Measurements from ENCODE around the gene ATPAF1. TPM values are rescaled to one million over a fixed set of nuclear protein-coding genes. Genes with fewer than 3 reads are reported as not detected.

Gene ATPAF1
- total and polyA plus RNA-seq, 9 of the 15 experiments (the other 6 are each of a cell fraction or from before 2014, with no cell fraction given), result 6.3 to 56.2 (median 27.4) TPM

DNA sequence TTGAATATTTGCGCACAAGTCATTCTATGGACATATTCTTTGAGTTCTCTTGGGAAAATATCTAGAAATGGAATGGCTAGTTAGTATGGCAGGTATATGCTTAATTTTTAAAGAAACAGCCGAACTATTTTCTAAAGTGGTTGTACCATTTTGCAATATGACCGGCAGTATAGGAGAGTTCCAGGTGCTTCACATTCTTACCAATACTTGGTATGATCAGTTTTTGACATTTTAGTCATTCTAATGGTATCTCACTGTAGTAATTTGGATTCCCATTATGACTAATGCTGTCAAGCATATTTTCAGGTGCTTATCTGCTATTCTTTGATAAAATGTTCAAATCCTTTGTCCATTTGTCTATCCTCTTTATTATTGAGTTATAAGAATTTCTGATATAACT, 20.6 kb downstream of the ATPAF1 start (continued):
- TF ChIP-seq, protein P1, sequence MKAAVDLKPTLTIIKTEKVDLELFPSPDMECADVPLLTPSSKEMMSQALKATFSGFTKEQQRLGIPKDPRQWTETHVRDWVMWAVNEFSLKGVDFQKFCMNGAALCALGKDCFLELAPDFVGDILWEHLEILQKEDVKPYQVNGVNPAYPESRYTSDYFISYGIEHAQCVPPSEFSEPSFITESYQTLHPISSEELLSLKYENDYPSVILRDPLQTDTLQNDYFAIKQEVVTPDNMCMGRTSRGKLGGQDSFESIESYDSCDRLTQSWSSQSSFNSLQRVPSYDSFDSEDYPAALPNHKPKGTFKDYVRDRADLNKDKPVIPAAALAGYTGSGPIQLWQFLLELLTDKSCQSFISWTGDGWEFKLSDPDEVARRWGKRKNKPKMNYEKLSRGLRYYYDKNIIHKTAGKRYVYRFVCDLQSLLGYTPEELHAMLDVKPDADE (conservative IDR thresholded peaks at IDR 0.05; ENCODE audit: control insufficient read depth, low read depth, low read length), result no peak
- TF ChIP-seq NFE2 (IDR thresholded peaks at IDR 0.05; ENCODE audit: low read depth) (no peak), NCOA6 (IDR thresholded peaks at IDR 0.05) (no peak)

DNA sequence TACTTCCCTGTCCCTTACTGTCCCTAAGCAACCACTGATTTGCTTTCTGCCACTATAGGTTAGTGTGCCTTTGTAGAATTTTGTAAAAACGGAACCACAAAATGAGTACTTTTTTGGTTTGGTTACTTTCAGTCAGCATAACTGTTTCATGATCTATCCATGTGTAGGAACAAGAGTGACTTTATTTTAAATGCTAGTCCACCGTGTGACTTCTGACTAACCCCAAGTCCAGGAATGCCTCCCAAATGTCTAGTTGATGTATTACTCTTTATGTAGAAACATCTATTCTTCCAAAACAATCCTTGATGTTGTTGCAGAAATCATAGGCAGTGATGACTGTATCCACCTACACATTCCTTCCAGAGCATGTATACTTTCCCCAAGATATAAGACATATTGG, 21.3 kb downstream of the ATPAF1 start:
- Histone ChIP-seq H3K9ac (ENCODE audit: insufficient read depth in 1 of 2, low read depth in 2 of 2, low read length in 2 of 2) (no peak overlapping the region), H3K36me3 (ENCODE audit: control insufficient read depth, insufficient read depth, low read length) (peaks cover 5% of the 10 kb centered on the region), H3K9me3 (replicated peaks; ENCODE audit: control insufficient read depth, insufficient read depth, low read depth, low read length) (no peaks in the 10 kb centered on the region), H3K4me3 (no peak overlapping the region), H2AFZ (ENCODE audit: low read depth, low read length) (no peak overlapping the region), H3K4me1 (replicated peaks in 1 of 2; ENCODE audit: control insufficient read depth in 2 of 2, insufficient read depth in 2 of 2, low read length in 2 of 2) (peaks cover 0 to 5% of the 10 kb centered on the region in 2 experiments; a peak in 3 of 5 replicates), H3K27me3 (ENCODE audit: control insufficient read depth in 2 of 2, insufficient read depth in 2 of 2, low read length in 2 of 2) (no peaks in the 10 kb centered on the region), H3K27ac (ENCODE audit: extremely low read depth, low read depth, low read length) (no peak overlapping the region), H4K20me1 (replicated peaks; ENCODE audit: control insufficient read depth, insufficient read depth, low read length) (no peaks in the 10 kb centered on the region), H3K4me2 (ENCODE audit: insufficient read depth, low read length) (no peak overlapping the region), H3K79me2 (ENCODE audit: control insufficient read depth, insufficient read depth, low read length) (no peaks in the 10 kb centered on the region), H3K9me1 (ENCODE audit: control insufficient read depth, insufficient read depth, low read length) (no peaks in the 10 kb centered on the region)
- FAIRE-seq (no peak), ATAC-seq (no peak), DNase-seq (ENCODE audit: extremely low read depth in 1 of 4, low spot score in 3 of 4) (no peak)
- intact Hi-C loops (cut with micrococcal nuclease) (no loop called here), in situ Hi-C loops (cut with MboI) (no loop called here)
- ChIA-PET CTCF (ENCODE audit: low intra/inter-chr PET ratio) (no interaction called here), POLR2A (interaction anchor here (1.0 kb wide), 1 partner anchor 10 kb away, joined by 3 read pairs; no protein-coding TSS in a partner anchor)
- no TSS peak for BruUV-seq (replicated peaks)
- TF ChIP-seq L3MBTL2 (IDR thresholded peaks at IDR 0.05), result no peak
- no peak for TF ChIP-seq PRPF4 (IDR thresholded peaks at IDR 0.05; ENCODE audit: insufficient read depth, low read depth, low read length, poor library complexity, severe bottlenecking)
- TF ChIP-seq, protein P2, sequence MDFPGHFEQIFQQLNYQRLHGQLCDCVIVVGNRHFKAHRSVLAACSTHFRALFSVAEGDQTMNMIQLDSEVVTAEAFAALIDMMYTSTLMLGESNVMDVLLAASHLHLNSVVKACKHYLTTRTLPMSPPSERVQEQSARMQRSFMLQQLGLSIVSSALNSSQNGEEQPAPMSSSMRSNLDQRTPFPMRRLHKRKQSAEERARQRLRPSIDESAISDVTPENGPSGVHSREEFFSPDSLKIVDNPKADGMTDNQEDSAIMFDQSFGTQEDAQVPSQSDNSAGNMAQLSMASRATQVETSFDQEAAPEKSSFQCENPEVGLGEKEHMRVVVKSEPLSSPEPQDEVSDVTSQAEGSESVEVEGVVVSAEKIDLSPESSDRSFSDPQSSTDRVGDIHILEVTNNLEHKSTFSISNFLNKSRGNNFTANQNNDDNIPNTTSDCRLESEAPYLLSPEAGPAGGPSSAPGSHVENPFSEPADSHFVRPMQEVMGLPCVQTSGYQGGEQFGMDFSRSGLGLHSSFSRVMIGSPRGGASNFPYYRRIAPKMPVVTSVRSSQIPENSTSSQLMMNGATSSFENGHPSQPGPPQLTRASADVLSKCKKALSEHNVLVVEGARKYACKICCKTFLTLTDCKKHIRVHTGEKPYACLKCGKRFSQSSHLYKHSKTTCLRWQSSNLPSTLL (IDR thresholded peaks at IDR 0.05), result no peak
- TF ChIP-seq, protein P3, sequence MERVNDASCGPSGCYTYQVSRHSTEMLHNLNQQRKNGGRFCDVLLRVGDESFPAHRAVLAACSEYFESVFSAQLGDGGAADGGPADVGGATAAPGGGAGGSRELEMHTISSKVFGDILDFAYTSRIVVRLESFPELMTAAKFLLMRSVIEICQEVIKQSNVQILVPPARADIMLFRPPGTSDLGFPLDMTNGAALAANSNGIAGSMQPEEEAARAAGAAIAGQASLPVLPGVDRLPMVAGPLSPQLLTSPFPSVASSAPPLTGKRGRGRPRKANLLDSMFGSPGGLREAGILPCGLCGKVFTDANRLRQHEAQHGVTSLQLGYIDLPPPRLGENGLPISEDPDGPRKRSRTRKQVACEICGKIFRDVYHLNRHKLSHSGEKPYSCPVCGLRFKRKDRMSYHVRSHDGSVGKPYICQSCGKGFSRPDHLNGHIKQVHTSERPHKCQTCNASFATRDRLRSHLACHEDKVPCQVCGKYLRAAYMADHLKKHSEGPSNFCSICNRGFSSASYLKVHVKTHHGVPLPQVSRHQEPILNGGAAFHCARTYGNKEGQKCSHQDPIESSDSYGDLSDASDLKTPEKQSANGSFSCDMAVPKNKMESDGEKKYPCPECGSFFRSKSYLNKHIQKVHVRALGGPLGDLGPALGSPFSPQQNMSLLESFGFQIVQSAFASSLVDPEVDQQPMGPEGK (CRISPR knock-in tag; IDR thresholded peaks at IDR 0.05; ENCODE audit: borderline replicate concordance), result no peak
- TF ChIP-seq SIN3B (IDR thresholded peaks at IDR 0.05; ENCODE audit: low read depth), result no peak
- no peak for TF ChIP-seq ZC3H11A (IDR thresholded peaks at IDR 0.05; ENCODE audit: low read depth, low read length)
- TF ChIP-seq, protein P4, sequence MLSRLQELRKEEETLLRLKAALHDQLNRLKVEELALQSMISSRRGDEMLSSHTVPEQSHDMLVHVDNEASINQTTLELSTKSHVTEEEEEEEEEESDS (CRISPR knock-in tag; IDR thresholded peaks at IDR 0.05), result no peak
- TF ChIP-seq SMAD1 (IDR thresholded peaks at IDR 0.05; ENCODE audit: low read depth, low read length, partially characterized antibody), result no peak
- WGBS (ENCODE audit: insufficient coverage, low coverage, missing lambda C conversion rate), result 62% methylated on average over 2 of the region's 2 CpGs

All from K562 (cell line).